ENCODE data around the gene UBAP2L.
"Not testable (repeated sequence)": the region's sequence is repeated elsewhere in the genome, so short reads cannot be mapped to it uniquely, and the experiment has no call there.

The UBAP2L gene

GRCh38 chr1:154312229-154313065, 91.7 kb downstream of the UBAP2L start:
- not testable (repeated sequence) for DNase-seq

- no peak for DNase-seq
Observed at GRCh38 chr1:154313066-154313356, 92.3 kb downstream of the UBAP2L start.

GRCh38 chr1:154314226-154314625, 93.5 kb downstream of the UBAP2L start:
- DNase-seq, result not testable (repeated sequence)

- no peak for DNase-seq
Observed at GRCh38 chr1:154316704-154317103, 95.9 kb downstream of the UBAP2L start.

GRCh38 chr1:154318386-154318785, 97.6 kb downstream of the UBAP2L start:
- no peak for DNase-seq
